Activated CD8-positive, alpha-beta T cell treated with anti-CD3 and anti-CD28 coated beads, Interleukin-2, amount 10 ng/mL, durations not matched to agents 7 days and 5 days (primary cell): ENCODE measurements around the gene LRP2. TPM values are rescaled to one million over a fixed set of nuclear protein-coding genes. Genes with fewer than 3 reads are reported as not detected.

ENCODE experiments used
- total RNA-seq, 2 experiments: library from RNA; stranded (reverse); gene quantifications; one replicate each; pipeline ENCODE4 v1.2.3, GENCODE V29; 2021

LRP2 gene
- total RNA-seq, 2 experiments from 2014 or later = 0.03 to 0.21 TPM

Other genes with a start within 250 kb of the LRP2 start
- gene BBS5, start 117.0 kb upstream of the LRP2 start, total RNA-seq = 1 to 10 TPM; 1.9 to 2.2 TPM
- gene KLHL41, start 147.2 kb upstream of the LRP2 start, total RNA-seq = not detected
- gene FASTKD1, start 211.3 kb upstream of the LRP2 start, total RNA-seq = 10 to 100 TPM; 42.1 to 52.0 TPM
- gene PPIG, start 221.8 kb upstream of the LRP2 start, total RNA-seq = 10 to 100 TPM; 56.6 to 62.0 TPM